ENCODE data around the gene GCSAM.

Gene GCSAM

GRCh38 chr3:112132554-112132953 lies 494 bp downstream of the GCSAM start:
- H3K4me1 ChIP-seq (ENCODE audit: insufficient read depth, low read length) = no peaks in the 10 kb centered on the region

GRCh38 chr3:112132088-112132487 lies 960 bp downstream of the GCSAM start:
- Histone ChIP-seq H3K27ac (ENCODE audit: low read length) (no peak overlapping the region), H3K4me1 (ENCODE audit: insufficient read depth, low read length) (no peaks in the 10 kb centered on the region)

More at GRCh38 chr3:112132554-112132953, 494 bp downstream of the GCSAM start:
- Histone ChIP-seq H3K9me3 (ENCODE audit: insufficient read depth, low read length, severe bottlenecking) (no peaks in the 10 kb centered on the region), H3K36me3 (ENCODE audit: insufficient read depth, low read length) (no peaks in the 10 kb centered on the region), H4K20me1 (ENCODE audit: insufficient read depth, low read length) (no peaks in the 10 kb centered on the region), H3K9ac (ENCODE audit: low read depth, low read length) (no peak overlapping the region), H3K27ac (ENCODE audit: low read length) (no peak overlapping the region), H3K79me2 (ENCODE audit: insufficient read depth, low read length) (no peaks in the 10 kb centered on the region), H3K4me3 (ENCODE audit: low read depth in 1 of 2, low read length in 2 of 2) (no peak overlapping the region), H3K27me3 (ENCODE audit: insufficient read depth, low read length, poor library complexity) (peaks cover 4% of the 10 kb centered on the region), H3K4me2 (ENCODE audit: insufficient read depth, low read length) (no peak overlapping the region), H2AFZ (ENCODE audit: low read depth, low read length) (no peak overlapping the region)
- TF ChIP-seq CTCF (IDR thresholded peaks at IDR 0.05; ENCODE audit: borderline replicate concordance, extremely low read depth, low read length, poor library complexity, severe bottlenecking) (no peak), EZH2 (IDR thresholded peaks at IDR 0.05; ENCODE audit: borderline replicate concordance, low read depth, low read length, severe bottlenecking) (no peak)
- ATAC-seq (ENCODE audit: insufficient read depth, low read depth) = no peak
- DNase-seq = no peak

GRCh38 chr3:112131111-112131510 lies 1.9 kb downstream of the GCSAM start:
- H3K79me2 ChIP-seq (ENCODE audit: insufficient read depth, low read length) = no peaks in the 10 kb centered on the region
- H3K9me3 ChIP-seq (ENCODE audit: insufficient read depth, low read length, severe bottlenecking) = no peaks in the 10 kb centered on the region
- no peaks in the 10 kb centered on the region for H3K36me3 ChIP-seq (ENCODE audit: insufficient read depth, low read length)
- ATAC-seq (ENCODE audit: insufficient read depth, low read depth) (no peak), DNase-seq (no peak)
- H3K4me2 ChIP-seq (ENCODE audit: insufficient read depth, low read length) = no peak overlapping the region
- no peak for TF ChIP-seq CTCF (IDR thresholded peaks at IDR 0.05; ENCODE audit: borderline replicate concordance, extremely low read depth, low read length, poor library complexity, severe bottlenecking)
- no peaks in the 10 kb centered on the region for H3K4me1 ChIP-seq (ENCODE audit: insufficient read depth, low read length)
- no peak overlapping the region for H2AFZ ChIP-seq (ENCODE audit: low read depth, low read length)
- H4K20me1 ChIP-seq (ENCODE audit: insufficient read depth, low read length) = no peaks in the 10 kb centered on the region
- H3K27ac ChIP-seq (ENCODE audit: low read length) = no peak overlapping the region
- H3K4me3 ChIP-seq (ENCODE audit: low read depth in 1 of 2, low read length in 2 of 2) = no peak overlapping the region
- no peak overlapping the region for H3K9ac ChIP-seq (ENCODE audit: low read depth, low read length)
- H3K27me3 ChIP-seq (ENCODE audit: insufficient read depth, low read length, poor library complexity) = peaks cover 4% of the 10 kb centered on the region

More at GRCh38 chr3:112132088-112132487, 960 bp downstream of the GCSAM start:
- Histone ChIP-seq H3K9me3 (ENCODE audit: insufficient read depth, low read length, severe bottlenecking) (no peaks in the 10 kb centered on the region), H3K36me3 (ENCODE audit: insufficient read depth, low read length) (no peaks in the 10 kb centered on the region), H3K4me2 (ENCODE audit: insufficient read depth, low read length) (no peak overlapping the region), H3K79me2 (ENCODE audit: insufficient read depth, low read length) (no peaks in the 10 kb centered on the region), H2AFZ (ENCODE audit: low read depth, low read length) (no peak overlapping the region), H4K20me1 (ENCODE audit: insufficient read depth, low read length) (no peaks in the 10 kb centered on the region), H3K27me3 (ENCODE audit: insufficient read depth, low read length, poor library complexity) (peaks cover 4% of the 10 kb centered on the region), H3K9ac (ENCODE audit: low read depth, low read length) (no peak overlapping the region), H3K4me3 (ENCODE audit: low read depth in 1 of 2, low read length in 2 of 2) (no peak overlapping the region)
- ATAC-seq (ENCODE audit: insufficient read depth, low read depth) (no peak), DNase-seq (no peak)
- no peak for TF ChIP-seq EZH2 (IDR thresholded peaks at IDR 0.05; ENCODE audit: borderline replicate concordance, low read depth, low read length, severe bottlenecking)

- Histone ChIP-seq H3K4me3 (ENCODE audit: low read depth in 1 of 2, low read length in 2 of 2) (no peak overlapping the region), H3K36me3 (ENCODE audit: insufficient read depth, low read length) (no peaks in the 10 kb centered on the region), H3K79me2 (ENCODE audit: insufficient read depth, low read length) (no peaks in the 10 kb centered on the region), H3K27me3 (ENCODE audit: insufficient read depth, low read length, poor library complexity) (peaks cover 4% of the 10 kb centered on the region), H3K9ac (ENCODE audit: low read depth, low read length) (no peak overlapping the region), H4K20me1 (ENCODE audit: insufficient read depth, low read length) (no peaks in the 10 kb centered on the region), H3K9me3 (ENCODE audit: insufficient read depth, low read length, severe bottlenecking) (no peaks in the 10 kb centered on the region), H3K4me1 (ENCODE audit: insufficient read depth, low read length) (no peaks in the 10 kb centered on the region), H3K27ac (ENCODE audit: low read length) (no peak overlapping the region), H2AFZ (ENCODE audit: low read depth, low read length) (no peak overlapping the region), H3K4me2 (ENCODE audit: insufficient read depth, low read length) (no peak overlapping the region)
- DNase-seq (no peak), ATAC-seq (ENCODE audit: insufficient read depth, low read depth) (no peak)
- TF ChIP-seq CTCF (IDR thresholded peaks at IDR 0.05; ENCODE audit: borderline replicate concordance, extremely low read depth, low read length, poor library complexity, severe bottlenecking) = no peak
These were observed 2.4 kb downstream of the GCSAM start for GRCh38 chr3:112130638-112130993.
